Measurements from ENCODE around the gene PLET1.

- TF ChIP-seq CTCF (IDR thresholded peaks at IDR 0.05; ENCODE audit: insufficient read depth, low read length, poor library complexity, severe bottlenecking) (no peak), EZH2phosphoT487 (conservative IDR thresholded peaks at IDR 0.05; ENCODE audit: low read length) (no peak)
Observed at GRCh38 chr11:112255067-112255720, 5.5 kb downstream of the PLET1 start.
